A549 (cell line): ENCODE data around the gene CFAP92. TPM values are rescaled to one million over a fixed set of nuclear protein-coding genes. Genes with fewer than 3 reads are reported as not detected.

Experiments
- ATAC-seq, 2 experiments: fragments of 200-7000 bp in 1 of 2; fragments of >200 bp in 1 of 2; cut with Nextera tagmentation in 1 of 2; cut with Tn5 transposase in 1 of 2; 3 replicates each; pipeline versions ENCODE4 v1.8.0 to v1.9.1; 2018 to 2020; ENCODE audit warnings: mild to moderate bottlenecking in 1 of 2, moderate library complexity in 1 of 2
- CTCF ChIA-PET: fragments of 300-600 bp; sonication (Branson Sonifier 250); formaldehyde crosslinking; extraction: SDS; loops from one replicate; lab custom pipeline; 2021; ENCODE audit warnings: antibody characterized with exemption, inconsistent platforms; lab: Yijun Ruan, JAX
- POLR2A ChIA-PET: fragments of 350-600 bp; formaldehyde crosslinking; extraction: SDS; loops from one replicate; lab custom pipeline; 2021; ENCODE audit warnings: antibody characterized with exemption, inconsistent platforms; lab: Yijun Ruan, JAX
- DNase-seq, 2 experiments: peaks; one replicate each; pipeline versions ENCODE4 v3.0.0 to v3.0.0-alpha.2; 2011 to 2016; ENCODE audit warnings: low read depth in 1 of 2, low spot score in 1 of 2
- FAIRE-seq: peaks from 2 replicates; lab custom pipeline; 2011; peaks lifted over from hg19 to GRCh38; lab: Jason Lieb, UNC
- H3K27ac ChIP-seq, 2 experiments: fragments of >200 bp; sonication (Bioruptor Twin); formaldehyde crosslinking; 3 replicates each; pipeline ENCODE4 v1.5.1; 2016 to 2017
- H3K4me1 ChIP-seq: fragments of >200 bp; sonication (Bioruptor Twin); formaldehyde crosslinking; 3 replicates; pipeline ENCODE4 v1.6.1; 2016
- H3K4me2 ChIP-seq: fragments of >200 bp; sonication (Bioruptor Twin); formaldehyde crosslinking; 3 replicates; pipeline ENCODE4 v1.6.1; 2016
- H3K4me3 ChIP-seq: fragments of >200 bp; sonication (Bioruptor Twin); formaldehyde crosslinking; 3 replicates; pipeline ENCODE4 v1.5.1; 2016
- H3K9me3 ChIP-seq: fragments of >200 bp; sonication (Bioruptor Twin); formaldehyde crosslinking; 3 replicates; pipeline ENCODE4 v1.6.1; 2016
- ATOH8 ChIP-seq: fragments of 250-450 bp; sonication (Bioruptor Pico); IDR thresholded peaks from 2 replicates; pipeline ENCODE4 v1.5.0; 2020; ENCODE audit warnings: low read depth, mild to moderate bottlenecking, moderate library complexity
- BHLHE40 ChIP-seq: IDR thresholded peaks from 2 replicates; pipeline ENCODE4 v1.6.1; 2012; ENCODE audit warnings: low read depth, low read length, inconsistent platforms
- CBX2 ChIP-seq: fragments of 200-600 bp; sonication (generic); IDR thresholded peaks from 2 replicates; pipeline ENCODE4 v1.6.1; 2016; ENCODE audit warnings: low read depth, mild to moderate bottlenecking, borderline replicate concordance
- CEBPB ChIP-seq, 2 experiments: fragments of >200 bp in 1 of 2; sonication (Bioruptor Twin) in 1 of 2; formaldehyde crosslinking in 1 of 2; IDR thresholded peaks; 2 replicates each; pipeline ENCODE4 v1.6.1; 2012 to 2016
- EHF ChIP-seq: fragments of 250-450 bp; sonication (Bioruptor Pico); IDR thresholded peaks from 2 replicates; pipeline ENCODE4 v1.5.0; 2020; ENCODE audit warnings: mild to moderate bottlenecking
- EHMT2 ChIP-seq: fragments of 200-600 bp; sonication (generic); IDR thresholded peaks from 2 replicates; pipeline ENCODE4 v1.6.1; 2016; ENCODE audit warnings: antibody characterized with exemption, low read depth, mild to moderate bottlenecking, moderate library complexity
- FOSL2 ChIP-seq, 2 experiments: fragments of 450-650 bp in 1 of 2; fragments of >200 bp in 1 of 2; sonication (Bioruptor Twin) in 1 of 2; formaldehyde crosslinking; IDR thresholded peaks; 2 replicates each; pipeline versions ENCODE4 v1.5.0 to v1.6.1; 2016 to 2020; ENCODE audit warnings: mild to moderate bottlenecking in 1 of 2, moderate library complexity in 1 of 2
- HMGXB4 ChIP-seq: fragments of 250-450 bp; sonication (Bioruptor Pico); IDR thresholded peaks from 2 replicates; pipeline ENCODE4 v1.5.0; 2021; ENCODE audit warnings: mild to moderate bottlenecking, moderate library complexity, borderline replicate concordance
- KDM1A ChIP-seq: fragments of 200-600 bp; sonication (generic); IDR thresholded peaks from 2 replicates; pipeline ENCODE4 v1.6.1; 2016; ENCODE audit warnings: low read depth, mild to moderate bottlenecking
- MAFK ChIP-seq: fragments of 450-650 bp; IDR thresholded peaks from 2 replicates; pipeline ENCODE4 v1.6.1; 2014; ENCODE audit not compliant: partially characterized antibody
- MAX ChIP-seq: IDR thresholded peaks from 2 replicates; pipeline ENCODE4 v1.6.1; 2012
- MAZ ChIP-seq: fragments of 150-350 bp; IDR thresholded peaks from 2 replicates; pipeline ENCODE4 v1.6.1; 2014; ENCODE audit warnings: antibody characterized with exemption, low read depth, low read length, borderline replicate concordance
- NPAS2 ChIP-seq: fragments of 250-450 bp; sonication (Bioruptor Pico); IDR thresholded peaks from 2 replicates; pipeline ENCODE4 v1.8.0; 2022; ENCODE audit warnings: mild to moderate bottlenecking, moderate library complexity, borderline replicate concordance
- RFX5 ChIP-seq: fragments of 450-650 bp; IDR thresholded peaks from 2 replicates; pipeline ENCODE4 v1.7.1; 2014; ENCODE audit warnings: antibody characterized with exemption, mild to moderate bottlenecking, moderate library complexity
- RNF2 ChIP-seq: fragments of 200-600 bp; sonication (generic); IDR thresholded peaks from 2 replicates; pipeline ENCODE4 v1.6.1; 2016; ENCODE audit warnings: low read depth, mild to moderate bottlenecking, antibody characterized with exemption, moderate library complexity, borderline replicate concordance
- SMC3 ChIP-seq: fragments of >200 bp; sonication (Bioruptor Twin); formaldehyde crosslinking; IDR thresholded peaks from 3 replicates; pipeline ENCODE4 v1.6.1; 2018; ENCODE audit warnings: inconsistent platforms
- ZFP36 ChIP-seq: fragments of 450-650 bp; IDR thresholded peaks from 2 replicates; pipeline ENCODE4 v1.6.1; 2014; ENCODE audit warnings: borderline replicate concordance; ENCODE audit not compliant: partially characterized antibody
- ZNF302 ChIP-seq: fragments of 250-450 bp; sonication (Bioruptor Pico); IDR thresholded peaks from 2 replicates; pipeline ENCODE4 v1.9.0; 2021; ENCODE audit warnings: inconsistent platforms, mild to moderate bottlenecking, moderate library complexity
- WGBS: methylation state at CpG from one replicate; pipeline ENCODE4 v1.1.6; 2017; ENCODE audit errors: missing lambda C conversion rate; 5-methylcytosine and 5-hydroxymethylcytosine counted together
- polyA plus RNA-seq, 4 experiments: library from polyadenylated mRNA; depleted of rRNA in 3 of 4; stranded (reverse); fragments of >200 nt; fragmentation: RNase III in 1 of 4; extraction: RNeasy Plus Mini Kit Qiagen cat#74134 plus additional on column Dnase treatment in 1 of 4; gene quantifications; 2 replicates in 3 of 4; 3 replicates in 1 of 4; pipeline ENCODE4 v1.2.3, GENCODE V29; 2011 to 2017
- TF ChIP-seq, protein P1 (sequence below): fragments of 450-650 bp; IDR thresholded peaks from 2 replicates; pipeline ENCODE4 v1.6.1; 2014; ENCODE audit warnings: antibody characterized with exemption
- TF ChIP-seq, protein P2 (sequence below): fragments of >200 bp; sonication (Bioruptor Twin); formaldehyde crosslinking; IDR thresholded peaks from 3 replicates; pipeline ENCODE4 v1.6.1; 2016

Gene CFAP92
- polyA plus RNA-seq, 2 of the 4 experiments (the other 2 are of a cell fraction), result not detected

DNA sequence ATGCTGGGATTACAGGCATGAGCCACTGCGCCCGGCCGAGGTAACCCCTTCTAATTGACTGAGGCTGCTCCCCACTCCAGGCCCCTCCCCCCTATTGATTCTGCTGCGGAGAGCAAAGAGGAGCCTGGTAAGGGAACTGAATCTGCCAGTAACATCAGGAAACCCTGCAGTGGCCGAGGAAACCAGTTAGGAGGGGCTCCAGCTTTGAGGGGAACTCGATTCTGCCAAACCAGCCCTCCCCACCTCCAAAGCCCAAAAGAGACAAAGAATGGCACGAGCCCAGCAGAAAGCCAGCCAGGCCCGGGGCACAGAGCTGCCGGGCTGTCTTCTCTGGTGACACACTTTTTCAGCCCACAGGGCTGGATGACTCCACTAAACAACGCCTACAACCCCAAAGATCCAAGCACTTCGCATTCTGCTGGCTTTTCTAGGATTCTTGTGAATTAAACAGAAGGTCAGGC lies 129.5 kb downstream of the CFAP92 start:
- POLR2A ChIA-PET, result no interaction called here
- CTCF ChIA-PET, result interaction anchor here (0.7 to 1.1 kb wide), 3 partner anchors 70 to 255 kb away, joined by 3 to 5 read pairs (median 3); no protein-coding TSS in a partner anchor

GRCh38 chr3:128863560-128863959 lies 130.3 kb downstream of the CFAP92 start:
- WGBS, result 61% methylated on average over 3 of the region's 3 CpGs
- ATAC-seq, result no peak
- no peak for DNase-seq
- Histone ChIP-seq H3K27ac (no peak overlapping the region), H3K9me3 (peaks cover 29% of the 10 kb centered on the region), H3K4me3 (no peak overlapping the region), H3K4me1 (no peaks in the 10 kb centered on the region), H3K4me2 (no peak overlapping the region)
- no peak for FAIRE-seq
- CTCF ChIA-PET, result interaction anchor here (0.9 to 1.1 kb wide), 2 partner anchors 69 to 183 kb away, joined by 3 read pairs; no protein-coding TSS in a partner anchor
- TF ChIP-seq, protein P1, sequence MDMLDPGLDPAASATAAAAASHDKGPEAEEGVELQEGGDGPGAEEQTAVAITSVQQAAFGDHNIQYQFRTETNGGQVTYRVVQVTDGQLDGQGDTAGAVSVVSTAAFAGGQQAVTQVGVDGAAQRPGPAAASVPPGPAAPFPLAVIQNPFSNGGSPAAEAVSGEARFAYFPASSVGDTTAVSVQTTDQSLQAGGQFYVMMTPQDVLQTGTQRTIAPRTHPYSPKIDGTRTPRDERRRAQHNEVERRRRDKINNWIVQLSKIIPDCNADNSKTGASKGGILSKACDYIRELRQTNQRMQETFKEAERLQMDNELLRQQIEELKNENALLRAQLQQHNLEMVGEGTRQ, result no peak
- no peak for TF ChIP-seq ZFP36
- POLR2A ChIA-PET, result no interaction called here

More for the DNA sequence above, 129.5 kb downstream of the CFAP92 start:
- Histone ChIP-seq H3K4me1 (no peaks in the 10 kb centered on the region), H3K9me3 (peaks cover 21% of the 10 kb centered on the region), H3K27ac (no peak overlapping the region), H3K4me3 (no peak overlapping the region), H3K4me2 (no peak overlapping the region)
- DNase-seq (no peak), FAIRE-seq (no peak), ATAC-seq (no peak)
- TF ChIP-seq ZNF302 (CRISPR knock-in tag) (no peak), RFX5 (no peak), RNF2 (no peak), EHF (CRISPR knock-in tag) (no peak), SMC3 (no peak), MAFK (no peak), ZFP36 (no peak), EHMT2 (no peak), CBX2 (no peak), MAZ (no peak), BHLHE40 (no peak), MAX (no peak), NPAS2 (CRISPR knock-in tag) (no peak), ATOH8 (CRISPR knock-in tag) (no peak), HMGXB4 (CRISPR knock-in tag) (no peak)
- TF ChIP-seq, protein P2, sequence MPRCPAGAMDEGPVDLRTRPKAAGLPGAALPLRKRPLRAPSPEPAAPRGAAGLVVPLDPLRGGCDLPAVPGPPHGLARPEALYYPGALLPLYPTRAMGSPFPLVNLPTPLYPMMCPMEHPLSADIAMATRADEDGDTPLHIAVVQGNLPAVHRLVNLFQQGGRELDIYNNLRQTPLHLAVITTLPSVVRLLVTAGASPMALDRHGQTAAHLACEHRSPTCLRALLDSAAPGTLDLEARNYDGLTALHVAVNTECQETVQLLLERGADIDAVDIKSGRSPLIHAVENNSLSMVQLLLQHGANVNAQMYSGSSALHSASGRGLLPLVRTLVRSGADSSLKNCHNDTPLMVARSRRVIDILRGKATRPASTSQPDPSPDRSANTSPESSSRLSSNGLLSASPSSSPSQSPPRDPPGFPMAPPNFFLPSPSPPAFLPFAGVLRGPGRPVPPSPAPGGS, result no peak
- 82% methylated on average over 7 of the region's 11 CpGs for WGBS

DNA sequence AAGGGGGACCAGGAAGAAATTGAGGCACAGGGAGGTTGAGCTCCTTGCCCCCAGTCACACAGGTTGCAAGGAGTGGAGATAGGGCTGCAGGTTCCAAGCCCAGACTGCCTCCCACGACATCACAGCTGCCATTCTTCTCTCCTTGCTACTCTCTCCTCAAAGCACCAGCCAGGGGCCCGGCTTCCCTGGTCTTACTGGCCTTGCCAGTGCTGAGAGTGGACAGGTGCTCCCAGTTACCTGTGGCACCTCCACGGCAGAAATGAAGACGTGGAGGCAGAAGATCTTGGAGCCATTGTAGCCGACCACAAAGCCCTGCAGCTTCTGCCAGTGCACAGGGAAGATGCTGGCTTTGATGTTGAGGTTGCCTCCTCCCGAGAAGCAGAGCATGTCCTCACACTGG lies 132.4 kb downstream of the CFAP92 start:
- ChIA-PET CTCF (no interaction called here), POLR2A (no interaction called here)
- ATAC-seq (no peak), DNase-seq (no peak), FAIRE-seq (no peak)
- Histone ChIP-seq H3K4me1 (no peaks in the 10 kb centered on the region), H3K4me3 (no peak overlapping the region), H3K4me2 (no peak overlapping the region), H3K9me3 (peaks cover 42% of the 10 kb centered on the region), H3K27ac (no peak overlapping the region)
- 37% methylated on average over 5 of the region's 6 CpGs for WGBS
- TF ChIP-seq CEBPB (IDR thresholded peaks at IDR 0.05), result no peak
- TF ChIP-seq KDM1A, result no peak
- TF ChIP-seq FOSL2 (IDR thresholded peaks at IDR 0.05), result no peak
- TF ChIP-seq FOSL2 (CRISPR knock-in tag; IDR thresholded peaks at IDR 0.05), result no peak
